Thyroid gland (tissue), 4 donors: Measurements from ENCODE around the gene MBNL2. TPM values are rescaled to one million over a fixed set of nuclear protein-coding genes. Genes with fewer than 3 reads are reported as not detected.

Experiments
- DNase-seq, 2 donors: peaks; one replicate each; pipeline ENCODE4 v3.0.0-alpha.2; 2019
- H3K27ac ChIP-seq, 3 donors: fragments of 200-600 bp; sonication (generic); 1 replicate in 2 of 3; 2 replicates in 1 of 3; pipeline ENCODE4 v1.5.1; 2016 to 2019; ENCODE audit warnings: mild to moderate bottlenecking in 1 of 3, moderate library complexity in 1 of 3
- H3K27me3 ChIP-seq: fragments of 200-600 bp; sonication (generic); one replicate; pipeline ENCODE4 v1.5.1; 2019
- H3K36me3 ChIP-seq, 2 donors: fragments of 200-600 bp; sonication (generic); one replicate each; pipeline ENCODE4 v1.5.1; 2016 to 2019
- H3K4me1 ChIP-seq, 2 donors: fragments of 200-600 bp; sonication (generic); one replicate each; pipeline ENCODE4 v1.5.1; 2017 to 2019
- H3K4me3 ChIP-seq, 3 donors: fragments of 200-600 bp; sonication (generic); replicated peaks in 1 of 3; 1 replicate in 2 of 3; 2 replicates in 1 of 3; pipeline ENCODE4 v1.5.1; 2016; ENCODE audit warnings: mild to moderate bottlenecking in 1 of 3
- H3K9me3 ChIP-seq: fragments of 200-600 bp; sonication (generic); one replicate; pipeline ENCODE4 v1.5.1; 2017
- CTCF ChIP-seq, 6 experiments: fragments of 200-600 bp in 3 of 6; fragments of 450-650 bp in 3 of 6; sonication (generic) in 3 of 6; IDR thresholded peaks; one replicate each; pipeline ENCODE4 v1.5.1; 2016 to 2019; ENCODE audit warnings: antibody characterized with exemption in 6 of 6, mild to moderate bottlenecking in 2 of 6, inconsistent platforms in 1 of 6, moderate library complexity in 1 of 6
- POLR2A ChIP-seq, 2 donors: fragments of 450-650 bp; IDR thresholded peaks; one replicate each; pipeline ENCODE4 v1.6.1; 2017; ENCODE audit warnings: antibody characterized with exemption in 2 of 2, mild to moderate bottlenecking in 2 of 2, moderate library complexity in 1 of 2
- WGBS, 2 donors: methylation state at CpG; one replicate each; pipeline ENCODE4 v1.1.5; 2017; 5-methylcytosine and 5-hydroxymethylcytosine counted together
- intact Hi-C: fragments of 100-400 bp; cut with DNase I; formaldehyde crosslinking; loops from one replicate; pipeline ENCODE4 v1.15.1; 2023
- total RNA-seq, 4 donors: library from RNA; depleted of rRNA; stranded (reverse); fragments of >200 nt; gene quantifications; one replicate each; pipeline ENCODE4 v1.2.3, GENCODE V29; 2016

The MBNL2 gene
- total RNA-seq, 4 donors from 2014 or later: 93.4 to 99.9 (median 98.3) TPM

- DNase-seq: peak; percentile 62 to 68
- H3K27ac ChIP-seq: peak overlapping the region; percentile 19 to 76 (median 67)
- no peaks in the 10 kb centered on the region for H3K9me3 ChIP-seq
- peaks cover 25 to 27% of the 10 kb centered on the region in 2 donors for H3K4me1 ChIP-seq
- TF ChIP-seq POLR2A (IDR thresholded peaks at IDR 0.05): no peak
- TF ChIP-seq CTCF (IDR thresholded peaks at IDR 0.05): no peak
- intact Hi-C loops: no loop called here
- H3K4me3 ChIP-seq: no peak overlapping the region
- no peaks in the 10 kb centered on the region for H3K36me3 ChIP-seq
- no peaks in the 10 kb centered on the region for H3K27me3 ChIP-seq
Measured at GRCh38 chr13:97385146-97385545, 163.0 kb downstream of the MBNL2 start.

- no peaks in the 10 kb centered on the region for H3K9me3 ChIP-seq
Measured at GRCh38 chr13:97385854-97386253, 163.7 kb downstream of the MBNL2 start.

GRCh38 chr13:97386801-97387484 lies 164.8 kb downstream of the MBNL2 start:
- Histone ChIP-seq H3K27ac (no peak overlapping the region), H3K27me3 (no peaks in the 10 kb centered on the region), H3K4me3 (no peak overlapping the region), H3K36me3 (peaks cover 0 to 4% of the 10 kb centered on the region in 2 donors), H3K9me3 (no peaks in the 10 kb centered on the region), H3K4me1 (peaks cover 25 to 27% of the 10 kb centered on the region in 2 donors)
- intact Hi-C loops: no loop called here
- no peak for DNase-seq
- TF ChIP-seq CTCF (IDR thresholded peaks at IDR 0.05) (no peak), POLR2A (IDR thresholded peaks at IDR 0.05) (no peak)
- 88 to 97% methylated on average over 4 of the region's 4 CpGs for WGBS, 2 donors

More at GRCh38 chr13:97385854-97386253, 163.7 kb downstream of the MBNL2 start:
- no peak for DNase-seq
- Histone ChIP-seq H3K27ac (peak overlapping the region in 2 of 3 donors; percentile 67 to 76), H3K36me3 (no peaks in the 10 kb centered on the region), H3K27me3 (no peaks in the 10 kb centered on the region), H3K4me3 (no peak overlapping the region), H3K4me1 (peaks cover 25 to 27% of the 10 kb centered on the region in 2 donors)
- intact Hi-C loops: no loop called here
- TF ChIP-seq CTCF (IDR thresholded peaks at IDR 0.05) (no peak), POLR2A (IDR thresholded peaks at IDR 0.05) (no peak)
- 82 to 89% methylated on average over 3 of the region's 3 CpGs for WGBS, 2 donors

GRCh38 chr13:97387485-97387839 lies 165.3 kb downstream of the MBNL2 start:
- intact Hi-C loops: no loop called here
- Histone ChIP-seq H3K36me3 (peaks cover 0 to 4% of the 10 kb centered on the region in 2 donors), H3K27me3 (no peaks in the 10 kb centered on the region), H3K4me3 (no peak overlapping the region), H3K9me3 (no peaks in the 10 kb centered on the region), H3K27ac (no peak overlapping the region), H3K4me1 (peaks cover 25 to 27% of the 10 kb centered on the region in 2 donors)
- DNase-seq: no peak
- TF ChIP-seq POLR2A (IDR thresholded peaks at IDR 0.05) (no peak), CTCF (IDR thresholded peaks at IDR 0.05) (no peak)
- 95 to 96% methylated on average over 5 of the region's 5 CpGs for WGBS, 2 donors

GRCh38 chr13:97387890-97388289 lies 165.8 kb downstream of the MBNL2 start:
- peaks cover 25 to 27% of the 10 kb centered on the region in 2 donors for H3K4me1 ChIP-seq

More at GRCh38 chr13:97387890-97388289, 165.8 kb downstream of the MBNL2 start:
- intact Hi-C loops: no loop called here
- Histone ChIP-seq H3K4me3 (no peak overlapping the region), H3K36me3 (peaks cover 0 to 4% of the 10 kb centered on the region in 2 donors), H3K27me3 (no peaks in the 10 kb centered on the region), H3K9me3 (no peaks in the 10 kb centered on the region), H3K27ac (no peak overlapping the region)
- TF ChIP-seq CTCF (IDR thresholded peaks at IDR 0.05) (no peak), POLR2A (IDR thresholded peaks at IDR 0.05) (no peak)
- no peak for DNase-seq
- 88 to 90% methylated on average over 1 of the region's 1 CpG for WGBS, 2 donors
